K562 (cell line): ENCODE measurements around the gene CLDN7. TPM values are rescaled to one million over a fixed set of nuclear protein-coding genes. Genes with fewer than 3 reads are reported as not detected.

Experiments
- ARHGAP35 ChIP-seq: fragments of 450-650 bp; IDR thresholded peaks from 2 replicates; pipeline ENCODE4 v1.6.1; 2018; ENCODE audit not compliant: partially characterized antibody
- BCL6 ChIP-seq: fragments of 250-450 bp; sonication (Bioruptor Pico); IDR thresholded peaks from 2 replicates; pipeline ENCODE4 v1.4.0; 2020
- CBFB ChIP-seq: sonication (generic); formaldehyde crosslinking; IDR thresholded peaks from 2 replicates; pipeline ENCODE4 v1.4.0; 2020; ENCODE audit warnings: mild to moderate bottlenecking, missing genetic modification reagents
- CXXC5 ChIP-seq: fragments of 250-450 bp; sonication (Bioruptor Pico); IDR thresholded peaks from 2 replicates; pipeline ENCODE4 v1.8.0; 2022; ENCODE audit warnings: inconsistent platforms, mild to moderate bottlenecking, moderate library complexity
- FOXA1 ChIP-seq: fragments of 450-650 bp; IDR thresholded peaks from 2 replicates; pipeline ENCODE4 v1.6.1; 2016; ENCODE audit warnings: mild to moderate bottlenecking, borderline replicate concordance
- FOXJ2 ChIP-seq: fragments of 200-800 bp; sonication (Bioruptor generic); IDR thresholded peaks from 2 replicates; pipeline ENCODE4 v1.6.1; 2016; ENCODE audit warnings: missing genetic modification characterization, missing compliant biosample characterization
- HDAC1 ChIP-seq, 2 experiments: fragments of 450-650 bp; IDR thresholded peaks; 2 replicates each; pipeline ENCODE4 v1.6.1; 2016 to 2017; ENCODE audit warnings: inconsistent platforms in 1 of 2, mild to moderate bottlenecking in 1 of 2, moderate library complexity in 1 of 2
- HMGXB4 ChIP-seq: sonication (generic); formaldehyde crosslinking; IDR thresholded peaks from 2 replicates; pipeline ENCODE4 v1.8.1; 2023; ENCODE audit warnings: mild to moderate bottlenecking, missing genetic modification reagents
- HNRNPLL ChIP-seq: fragments of 200-400 bp; formaldehyde crosslinking; IDR thresholded peaks from 2 replicates; pipeline ENCODE4 v1.6.1; 2017; ENCODE audit warnings: low read length, low read depth, mild to moderate bottlenecking; ENCODE audit not compliant: poor library complexity, severe bottlenecking
- KAT7 ChIP-seq: sonication (generic); formaldehyde crosslinking; IDR thresholded peaks from 2 replicates; pipeline ENCODE4 v1.8.0; 2022; ENCODE audit warnings: missing genetic modification reagents, mild to moderate bottlenecking, borderline replicate concordance
- MAFG ChIP-seq: fragments of 450-650 bp; conservative IDR thresholded peaks from 2 replicates; pipeline ENCODE4 v1.6.1; 2016; ENCODE audit warnings: missing genetic modification characterization, missing compliant biosample characterization
- MAZ ChIP-seq, 2 experiments: fragments of 450-650 bp in 1 of 2; sonication (generic) in 1 of 2; formaldehyde crosslinking; IDR thresholded peaks in 1 of 2; conservative IDR thresholded peaks in 1 of 2; 2 replicates each; pipeline versions ENCODE4 v1.4.0 to v1.5.0; 2020; ENCODE audit warnings: mild to moderate bottlenecking in 1 of 2, missing genetic modification reagents in 1 of 2
- MEIS2 ChIP-seq: fragments of 450-650 bp; IDR thresholded peaks from 2 replicates; pipeline ENCODE4 v1.6.1; 2014; ENCODE audit warnings: mild to moderate bottlenecking; ENCODE audit not compliant: partially characterized antibody
- NFIC ChIP-seq: fragments of 450-650 bp; IDR thresholded peaks from 2 replicates; pipeline ENCODE4 v1.6.1; 2017; ENCODE audit warnings: mild to moderate bottlenecking, inconsistent platforms
- RBFOX2 ChIP-seq: fragments of 200-400 bp; formaldehyde crosslinking; IDR thresholded peaks from 2 replicates; pipeline ENCODE4 v1.6.1; 2017; ENCODE audit warnings: low read depth, mild to moderate bottlenecking, low read length, moderate library complexity
- SETDB1 ChIP-seq: IDR thresholded peaks from one replicate; pipeline ENCODE4 v1.6.1; 2012; ENCODE audit warnings: low read length, control low read depth, inconsistent platforms
- SLC30A9 ChIP-seq: fragments of 250-450 bp; sonication (Bioruptor Pico); IDR thresholded peaks from 2 replicates; pipeline ENCODE4 v1.8.0; 2022; ENCODE audit warnings: mild to moderate bottlenecking, moderate library complexity
- TAF1 ChIP-seq: IDR thresholded peaks from 2 replicates; pipeline ENCODE4 v1.6.1; 2011; ENCODE audit warnings: mild to moderate bottlenecking, low read length, moderate library complexity; ENCODE audit not compliant: insufficient read depth, control insufficient read depth, severe bottlenecking; ENCODE audit errors: extremely low read depth
- TBP ChIP-seq: optimal IDR thresholded peaks from 2 replicates; pipeline ENCODE3; 2011; ENCODE audit warnings: low read depth, low read length, improper control_type of control experiment
- TEAD1 ChIP-seq, 2 experiments: fragments of 450-650 bp in 1 of 2; sonication (generic) in 1 of 2; formaldehyde crosslinking; IDR thresholded peaks; 2 replicates each; pipeline versions ENCODE4 v1.4.0 to v1.8.0; 2020 to 2022; ENCODE audit warnings: mild to moderate bottlenecking in 2 of 2, missing genetic modification reagents in 1 of 2
- ZNF740 ChIP-seq, 3 experiments: fragments of 200-800 bp in 1 of 3; sonication (Bioruptor generic) in 1 of 3; sonication (generic) in 1 of 3; formaldehyde crosslinking in 1 of 3; IDR thresholded peaks; 2 replicates each; pipeline versions ENCODE4 v1.6.1 to v1.8.0; 2016 to 2022; ENCODE audit warnings: mild to moderate bottlenecking in 2 of 3, missing compliant biosample characterization in 2 of 3, missing genetic modification characterization in 2 of 3, missing genetic modification reagents in 1 of 3
- ZNF75A ChIP-seq: fragments of 450-650 bp; formaldehyde crosslinking; IDR thresholded peaks from 2 replicates; pipeline ENCODE4 v1.4.0; 2020; ENCODE audit warnings: mild to moderate bottlenecking
- polyA plus RNA-seq, 8 experiments: library from polyadenylated mRNA; depleted of rRNA in 4 of 8; stranded (reverse) in 5 of 8; unstranded in 3 of 8; fragments of >200 nt; fragmentation: Nextera tagmentation in 2 of 8; fragmentation: Illumina TruSeq in 1 of 8; extraction: Ambion mirVana in 2 of 8; extraction: Trizol in 1 of 8; gene quantifications; 2 replicates each; pipeline versions ENCODE4 v1.2.1 to v1.2.3, GENCODE V29; 2011 to 2014; ENCODE audit warnings: inconsistent platforms in 1 of 8, missing spikeins in 1 of 8
- total RNA-seq, 7 experiments: library from RNA; depleted of rRNA in 6 of 7; stranded (reverse); fragments of >200 nt in 6 of 7; fragmentation: Illumina TruSeq in 2 of 7; extraction: Trizol in 2 of 7; gene quantifications; 2 replicates each; pipeline versions ENCODE4 v1.2.1 to v1.2.3, GENCODE V29; 2011 to 2021; ENCODE audit warnings: low replicate concordance in 1 of 7
- TF ChIP-seq, protein P1 (sequence below): fragments of 450-650 bp; IDR thresholded peaks from 2 replicates; pipeline ENCODE4 v1.6.1; 2016

CLDN7 gene
- total and polyA plus RNA-seq, 9 of the 15 experiments (the other 6 are each of a cell fraction or from before 2014, with no cell fraction given): 2.2 to 14.5 (median 7.6) TPM

- TF ChIP-seq TEAD1 (CRISPR knock-in tag; IDR thresholded peaks at IDR 0.05) (no peak), CXXC5 (CRISPR knock-in tag) (peak; percentile 49), SLC30A9 (no peak), MEIS2 (peak; percentile 20), NFIC (peak; percentile 78), FOXA1 (no peak), ZNF75A (CRISPR knock-in tag) (no peak), MAFG (tag) (no peak), HNRNPLL (peak; percentile 99), SETDB1 (no peak), TBP (peak; percentile 47), BCL6 (no peak), KAT7 (CRISPR knock-in tag) (peak; percentile 54; the same call in 1 of the 2 replicates), CBFB (CRISPR knock-in tag) (no peak), ARHGAP35 (peak; percentile 87), FOXJ2 (tag) (no peak), TAF1 (peak; percentile 45), HDAC1 (IDR thresholded peaks at IDR 0.05) (peak in 1 of 2 experiments; percentile 65; a peak in 2 of 4 replicates), MAZ (CRISPR knock-in tag; conservative IDR thresholded peaks at IDR 0.05 in 1 of 2, IDR thresholded peaks at IDR 0.05 in 1 of 2) (peak; percentile 35 to 59; a peak in 3 of 4 replicates), HMGXB4 (CRISPR knock-in tag) (no peak), ZNF740 (CRISPR knock-in tag; IDR thresholded peaks at IDR 0.05) (peak; percentile 84), ZNF740 (tag; IDR thresholded peaks at IDR 0.05) (peak in 1 of 2 experiments; percentile 96; a peak in 2 of 4 replicates), RBFOX2 (peak; percentile 81)
- TF ChIP-seq, protein P1, sequence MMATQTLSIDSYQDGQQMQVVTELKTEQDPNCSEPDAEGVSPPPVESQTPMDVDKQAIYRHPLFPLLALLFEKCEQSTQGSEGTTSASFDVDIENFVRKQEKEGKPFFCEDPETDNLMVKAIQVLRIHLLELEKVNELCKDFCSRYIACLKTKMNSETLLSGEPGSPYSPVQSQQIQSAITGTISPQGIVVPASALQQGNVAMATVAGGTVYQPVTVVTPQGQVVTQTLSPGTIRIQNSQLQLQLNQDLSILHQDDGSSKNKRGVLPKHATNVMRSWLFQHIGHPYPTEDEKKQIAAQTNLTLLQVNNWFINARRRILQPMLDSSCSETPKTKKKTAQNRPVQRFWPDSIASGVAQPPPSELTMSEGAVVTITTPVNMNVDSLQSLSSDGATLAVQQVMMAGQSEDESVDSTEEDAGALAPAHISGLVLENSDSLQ: 0 out of 2 replicates have a peak, but pooled peaks have one; percentile 2
These were observed 20.2 kb downstream of the CLDN7 start, which contains the start of gene GABARAP (continued) for GRCh38 chr17:7241783-7242716.
